PC-9 (cell line): ENCODE results near the gene IRS2.

Source experiments
- EZH2 ChIP-seq: fragments of 200-600 bp; sonication (generic); IDR thresholded peaks from 2 replicates; pipeline ENCODE4 v1.8.0; 2017; ENCODE audit warnings: antibody characterized with exemption, low read depth
- TF ChIP-seq, protein P1 (sequence below): fragments of 200-600 bp; sonication (generic); conservative IDR thresholded peaks from 2 replicates; pipeline ENCODE4 v1.6.1; 2017; ENCODE audit warnings: mixed run types, antibody characterized with exemption, mild to moderate bottlenecking, moderate library complexity

DNA sequence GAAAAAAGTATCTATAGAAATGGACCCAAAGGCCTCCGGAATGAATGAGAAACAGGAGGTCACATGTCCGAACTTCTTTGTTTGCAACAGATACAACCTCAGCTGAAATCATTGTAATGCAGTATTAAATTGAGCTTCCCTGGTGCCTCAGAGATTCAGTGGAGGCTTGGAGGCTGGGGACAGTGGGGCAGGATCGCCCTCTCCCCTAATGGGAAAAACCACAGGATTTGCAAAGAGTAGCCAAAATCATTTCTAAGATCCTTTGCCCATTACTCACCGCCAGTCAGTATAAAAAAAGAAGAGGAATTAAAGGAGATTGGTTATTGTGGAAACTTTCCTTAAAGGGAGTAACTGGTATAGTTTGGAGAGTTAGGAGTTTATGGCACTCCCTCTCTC, 30.4 kb upstream of the IRS2 start:
- TF ChIP-seq, protein P1, sequence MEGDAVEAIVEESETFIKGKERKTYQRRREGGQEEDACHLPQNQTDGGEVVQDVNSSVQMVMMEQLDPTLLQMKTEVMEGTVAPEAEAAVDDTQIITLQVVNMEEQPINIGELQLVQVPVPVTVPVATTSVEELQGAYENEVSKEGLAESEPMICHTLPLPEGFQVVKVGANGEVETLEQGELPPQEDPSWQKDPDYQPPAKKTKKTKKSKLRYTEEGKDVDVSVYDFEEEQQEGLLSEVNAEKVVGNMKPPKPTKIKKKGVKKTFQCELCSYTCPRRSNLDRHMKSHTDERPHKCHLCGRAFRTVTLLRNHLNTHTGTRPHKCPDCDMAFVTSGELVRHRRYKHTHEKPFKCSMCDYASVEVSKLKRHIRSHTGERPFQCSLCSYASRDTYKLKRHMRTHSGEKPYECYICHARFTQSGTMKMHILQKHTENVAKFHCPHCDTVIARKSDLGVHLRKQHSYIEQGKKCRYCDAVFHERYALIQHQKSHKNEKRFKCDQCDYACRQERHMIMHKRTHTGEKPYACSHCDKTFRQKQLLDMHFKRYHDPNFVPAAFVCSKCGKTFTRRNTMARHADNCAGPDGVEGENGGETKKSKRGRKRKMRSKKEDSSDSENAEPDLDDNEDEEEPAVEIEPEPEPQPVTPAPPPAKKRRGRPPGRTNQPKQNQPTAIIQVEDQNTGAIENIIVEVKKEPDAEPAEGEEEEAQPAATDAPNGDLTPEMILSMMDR = no peak
- TF ChIP-seq EZH2 = no peak
